IPS-18a (cell line): ENCODE measurements around the gene TMC4.

Source experiments
- H3K27ac ChIP-seq: one replicate; pipeline ENCODE4 v1.5.1; 2013; ENCODE audit warnings: low read length
- H3K27me3 ChIP-seq: one replicate; pipeline ENCODE4 v1.6.1; 2013; ENCODE audit warnings: mild to moderate bottlenecking, low read length; ENCODE audit not compliant: control insufficient read depth, insufficient read depth
- H3K36me3 ChIP-seq: one replicate; pipeline ENCODE4 v1.6.1; 2013; ENCODE audit warnings: low read depth, low read length; ENCODE audit not compliant: control insufficient read depth
- H3K4me1 ChIP-seq: one replicate; pipeline ENCODE4 v1.6.1; 2013; ENCODE audit warnings: low read depth, low read length; ENCODE audit not compliant: control insufficient read depth
- H3K4me3 ChIP-seq: one replicate; pipeline ENCODE4 v1.5.1; 2013; ENCODE audit warnings: low read length
- H3K9ac ChIP-seq: one replicate; pipeline ENCODE4 v1.6.1; 2013; ENCODE audit warnings: mild to moderate bottlenecking, low read length, moderate library complexity
- H3K9me3 ChIP-seq: one replicate; pipeline ENCODE4 v1.6.1; 2013; ENCODE audit warnings: low read depth, low read length; ENCODE audit not compliant: control insufficient read depth

TMC4 gene

GRCh38 chr19:54133312-54133956 is 39.5 kb downstream of the TMC4 start:
- Histone ChIP-seq H3K27me3 (no peaks in the 10 kb centered on the region), H3K4me1 (peaks cover 6% of the 10 kb centered on the region), H3K4me3 (no peak overlapping the region), H3K9me3 (no peaks in the 10 kb centered on the region), H3K36me3 (peaks cover 25% of the 10 kb centered on the region), H3K9ac (no peak overlapping the region), H3K27ac (no peak overlapping the region)

- Histone ChIP-seq H3K9ac (no peak overlapping the region), H3K27me3 (no peaks in the 10 kb centered on the region), H3K9me3 (no peaks in the 10 kb centered on the region), H3K36me3 (peaks cover 54% of the 10 kb centered on the region), H3K27ac (no peak overlapping the region), H3K4me1 (no peaks in the 10 kb centered on the region), H3K4me3 (no peak overlapping the region)
Measured at GRCh38 chr19:54129617-54129996, 43.4 kb downstream of the TMC4 start.

GRCh38 chr19:54128796-54129616 is 44.0 kb downstream of the TMC4 start:
- Histone ChIP-seq H3K27me3 (no peaks in the 10 kb centered on the region), H3K4me3 (no peak overlapping the region), H3K36me3 (peaks cover 60% of the 10 kb centered on the region), H3K9me3 (no peaks in the 10 kb centered on the region), H3K27ac (no peak overlapping the region), H3K9ac (no peak overlapping the region), H3K4me1 (no peaks in the 10 kb centered on the region)

GRCh38 chr19:54128441-54128725 is 44.6 kb downstream of the TMC4 start:
- no peaks in the 10 kb centered on the region for H3K27me3 ChIP-seq
- no peak overlapping the region for H3K27ac ChIP-seq
- H3K4me3 ChIP-seq = no peak overlapping the region
- no peaks in the 10 kb centered on the region for H3K9me3 ChIP-seq
- H3K4me1 ChIP-seq = no peaks in the 10 kb centered on the region
- H3K9ac ChIP-seq = no peak overlapping the region
- peaks cover 67% of the 10 kb centered on the region for H3K36me3 ChIP-seq

- Histone ChIP-seq H3K9me3 (no peaks in the 10 kb centered on the region), H3K9ac (no peak overlapping the region), H3K27me3 (no peaks in the 10 kb centered on the region), H3K4me1 (no peaks in the 10 kb centered on the region), H3K4me3 (no peak overlapping the region), H3K36me3 (peaks cover 72% of the 10 kb centered on the region), H3K27ac (no peak overlapping the region)
Measured at GRCh38 chr19:54127688-54128440, 45.1 kb downstream of the TMC4 start.

GRCh38 chr19:54125713-54126112 is 47.2 kb downstream of the TMC4 start:
- Histone ChIP-seq H3K4me1 (no peaks in the 10 kb centered on the region), H3K36me3 (peaks cover 74% of the 10 kb centered on the region), H3K9ac (no peak overlapping the region), H3K27ac (no peak overlapping the region), H3K27me3 (no peaks in the 10 kb centered on the region), H3K4me3 (no peak overlapping the region), H3K9me3 (no peaks in the 10 kb centered on the region)

- Histone ChIP-seq H3K36me3 (peaks cover 75% of the 10 kb centered on the region), H3K9ac (no peak overlapping the region), H3K9me3 (no peaks in the 10 kb centered on the region), H3K4me1 (no peaks in the 10 kb centered on the region), H3K27me3 (no peaks in the 10 kb centered on the region), H3K4me3 (no peak overlapping the region), H3K27ac (no peak overlapping the region)
Measured at GRCh38 chr19:54124393-54124792, 48.6 kb downstream of the TMC4 start.

- no peak overlapping the region for H3K27ac ChIP-seq
Measured at GRCh38 chr19:54123682-54124081, 49.3 kb downstream of the TMC4 start.

GRCh38 chr19:54121259-54121658 is 51.7 kb downstream of the TMC4 start:
- no peaks in the 10 kb centered on the region for H3K4me1 ChIP-seq
- H3K9me3 ChIP-seq = no peaks in the 10 kb centered on the region
- H3K9ac ChIP-seq = no peak overlapping the region
- H3K27ac ChIP-seq = no peak overlapping the region
- H3K4me3 ChIP-seq = no peak overlapping the region
- no peaks in the 10 kb centered on the region for H3K27me3 ChIP-seq
- H3K36me3 ChIP-seq = peaks cover 61% of the 10 kb centered on the region

More at GRCh38 chr19:54123682-54124081, 49.3 kb downstream of the TMC4 start:
- H3K4me3 ChIP-seq = no peak overlapping the region
- H3K9me3 ChIP-seq = no peaks in the 10 kb centered on the region
- no peak overlapping the region for H3K9ac ChIP-seq
- H3K36me3 ChIP-seq = peaks cover 74% of the 10 kb centered on the region
- H3K27me3 ChIP-seq = no peaks in the 10 kb centered on the region
- no peaks in the 10 kb centered on the region for H3K4me1 ChIP-seq

- H3K27ac ChIP-seq = peak within 1 kb of the TSS; percentile 83
- H3K9ac ChIP-seq = peak within 1 kb of the TSS; percentile 80
- peaks cover 26% of the 10 kb centered on the region for H3K36me3 ChIP-seq
- H3K27me3 ChIP-seq = no peaks in the 10 kb centered on the region
- no peaks in the 10 kb centered on the region for H3K9me3 ChIP-seq
- peak within 1 kb of the TSS; percentile 81 for H3K4me3 ChIP-seq
- H3K4me1 ChIP-seq = no peaks in the 10 kb centered on the region
Measured at GRCh38 chr19:54115109-54116063, 57.6 kb downstream of the TMC4 start, which contains the start of the genes PRPF31 and TFPT. Gene PRPF31, plus strand, starts transcription at chr19:54115754. Its CDS starts 2,525 bp downstream, at chr19:54118279. Gene TFPT, minus strand, starts transcription at chr19:54115657. Its CDS starts 388 bp downstream, at chr19:54115269.
